GM23338 (cell line): ENCODE measurements around the gene GLRA2.

Source experiments
- CREB1 ChIP-seq: fragments of 250-450 bp; sonication (Bioruptor Pico); IDR thresholded peaks from 2 replicates; pipeline ENCODE4 v1.5.0; 2020; ENCODE audit warnings: low read depth, mild to moderate bottlenecking, moderate library complexity
- CTCF ChIP-seq, 2 experiments: fragments of 200-600 bp in 1 of 2; sonication (generic) in 1 of 2; conservative IDR thresholded peaks; 2 replicates each; pipeline versions ENCODE4 v1.5.1 to v1.6.1; 2016 to 2017; ENCODE audit warnings: antibody characterized with exemption in 2 of 2, low read depth in 2 of 2, mild to moderate bottlenecking in 2 of 2, moderate library complexity in 1 of 2
- EZH2 ChIP-seq: fragments of 200-600 bp; sonication (generic); IDR thresholded peaks from one replicate; pipeline ENCODE4 v1.8.0; 2017; ENCODE audit warnings: antibody characterized with exemption, mild to moderate bottlenecking, low read depth; ENCODE audit not compliant: unreplicated experiment
- EZH2phosphoT487 ChIP-seq: fragments of 200-600 bp; sonication (generic); IDR thresholded peaks from one replicate; pipeline ENCODE4 v1.8.1; 2018; ENCODE audit warnings: antibody characterized with exemption; ENCODE audit not compliant: unreplicated experiment
- NANOG ChIP-seq: IDR thresholded peaks from 2 replicates; pipeline ENCODE4 v1.6.1; 2016; ENCODE audit warnings: antibody characterized with exemption, borderline replicate concordance
- POLR2AphosphoS5 ChIP-seq: IDR thresholded peaks from 2 replicates; pipeline ENCODE4 v1.6.1; 2016; ENCODE audit warnings: antibody characterized with exemption, low read depth
- REST ChIP-seq: IDR thresholded peaks from one replicate; pipeline ENCODE4 v1.6.1; 2018; ENCODE audit warnings: antibody characterized with exemption; ENCODE audit not compliant: unreplicated experiment
- STAT1 ChIP-seq: IDR thresholded peaks from one replicate; pipeline ENCODE4 v1.6.1; 2016; ENCODE audit warnings: antibody characterized with exemption; ENCODE audit not compliant: unreplicated experiment
- ZNF114 ChIP-seq: fragments of 250-450 bp; sonication (Bioruptor Pico); IDR thresholded peaks from 2 replicates; pipeline ENCODE4 v1.5.0; 2020; ENCODE audit warnings: mild to moderate bottlenecking, moderate library complexity

DNA sequence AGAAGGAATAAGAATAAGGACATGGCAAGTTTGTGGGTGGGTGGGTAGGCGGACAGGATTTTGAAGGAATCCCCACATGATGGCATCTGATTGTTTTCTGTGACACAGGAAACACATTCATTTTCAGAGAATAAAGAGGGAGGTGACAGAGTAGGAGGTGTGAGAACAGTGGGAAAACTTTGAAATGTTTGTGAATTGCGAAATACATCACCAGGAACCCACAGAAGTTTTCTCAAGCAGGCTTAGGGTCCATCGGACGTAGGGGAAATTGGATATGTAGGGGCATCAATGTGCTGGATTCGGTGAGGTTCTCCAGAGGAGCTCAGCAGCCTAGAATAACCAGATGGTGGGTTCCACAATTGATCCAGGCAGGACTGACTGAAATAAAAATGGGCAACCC lies 171.6 kb downstream of the GLRA2 start:
- TF ChIP-seq CTCF (conservative IDR thresholded peaks at IDR 0.05; ENCODE audit: low read depth in 2 of 2) (no peak), POLR2AphosphoS5 (no peak), EZH2 (no peak), EZH2phosphoT487 (no peak), REST (no peak), CREB1 (CRISPR knock-in tag) (no peak), NANOG (no peak), STAT1 (no peak), ZNF114 (CRISPR knock-in tag) (no peak)
